Endothelial cell of umbilical vein (primary cell): ENCODE results near the gene RAPGEF4. TPM values are rescaled to one million over a fixed set of nuclear protein-coding genes. Genes with fewer than 3 reads are reported as not detected.

Source experiments
- BruUV-seq: library from RNA; stranded (reverse); fragments of 400-500 nt; replicated peaks from 2 replicates; lab custom pipeline; 2021; lab: Mats Ljungman, UMichigan
- CTCF ChIA-PET: fragments of 300-600, 350-600 bp; sonication (Branson Sonifier 250); formaldehyde crosslinking; loops from one replicate; lab custom pipeline; 2021; ENCODE audit warnings: antibody characterized with exemption, inconsistent platforms; lab: Charles Lee
- POLR2A ChIA-PET: fragments of 300-600, 350-600 bp; sonication (Branson Sonifier 250); formaldehyde crosslinking; loops from one replicate; lab custom pipeline; 2021; ENCODE audit warnings: antibody characterized with exemption, inconsistent platforms; lab: Charles Lee
- DNase-seq: peaks from one replicate; pipeline ENCODE4 v3.0.0-alpha.2; 2011; ENCODE audit warnings: low read depth, low spot score
- FAIRE-seq: peaks from 2 replicates; lab custom pipeline; 2011; peaks lifted over from hg19 to GRCh38; lab: Jason Lieb, UNC
- H2AFZ ChIP-seq: 2 replicates; pipeline ENCODE4 v1.6.0; 2012; ENCODE audit warnings: low read depth, low read length, control low read depth, inconsistent platforms
- H3K27ac ChIP-seq: 2 replicates; pipeline ENCODE4 v1.5.1; 2011; ENCODE audit warnings: low read depth, mild to moderate bottlenecking, control low read depth, low read length, moderate library complexity; ENCODE audit not compliant: insufficient read depth
- H3K27me3 ChIP-seq, 2 experiments: 2 replicates each; pipeline versions ENCODE4 v1.6.0 to v1.6.1; 2011; ENCODE audit warnings: low read length in 2 of 2, mixed read lengths in 1 of 2; ENCODE audit not compliant: control insufficient read depth in 2 of 2, insufficient read depth in 2 of 2
- H3K36me3 ChIP-seq, 2 experiments: 2 replicates in 1 of 2; 3 replicates in 1 of 2; pipeline ENCODE4 v1.5.1; 2011; ENCODE audit warnings: low read length in 2 of 2, mild to moderate bottlenecking in 1 of 2, moderate library complexity in 1 of 2; ENCODE audit not compliant: control insufficient read depth in 2 of 2, insufficient read depth in 2 of 2; ENCODE audit errors: extremely low read depth in 1 of 2
- H3K4me1 ChIP-seq: 3 replicates; pipeline ENCODE4 v1.5.1; 2011; ENCODE audit warnings: mild to moderate bottlenecking, low read length; ENCODE audit not compliant: control insufficient read depth, insufficient read depth; ENCODE audit errors: extremely low read depth
- H3K4me2 ChIP-seq: 2 replicates; pipeline ENCODE4 v1.6.1; 2011; ENCODE audit warnings: low read length, control low read depth, mixed read lengths; ENCODE audit not compliant: insufficient read depth
- H3K4me3 ChIP-seq, 3 experiments: fragments of 200-600 bp in 1 of 3; sonication (generic), shearing (Covaris generic) in 1 of 3; replicated peaks in 1 of 3; 2 replicates each; pipeline ENCODE4 v1.5.1; 2011 to 2016; ENCODE audit warnings: control low read depth in 3 of 3, low read length in 3 of 3, mild to moderate bottlenecking in 2 of 3, inconsistent platforms in 1 of 3, low read depth in 1 of 3, moderate library complexity in 1 of 3; ENCODE audit not compliant: insufficient read depth in 1 of 3
- H3K79me2 ChIP-seq: 2 replicates; pipeline ENCODE4 v1.6.0; 2012; ENCODE audit warnings: low read length, inconsistent platforms; ENCODE audit not compliant: control insufficient read depth, insufficient read depth
- H3K9ac ChIP-seq: replicated peaks from 2 replicates; pipeline ENCODE3; 2011; ENCODE audit warnings: low read length, control low read depth; ENCODE audit not compliant: insufficient read depth; ENCODE audit errors: extremely low read depth
- H3K9me1 ChIP-seq: replicated peaks from 3 replicates; pipeline ENCODE4 v1.6.0; 2011; ENCODE audit warnings: mild to moderate bottlenecking, low read length; ENCODE audit not compliant: control insufficient read depth, insufficient read depth; ENCODE audit errors: extremely low read depth
- H3K9me3 ChIP-seq: replicated peaks from 2 replicates; pipeline ENCODE4 v1.5.1; 2012; ENCODE audit warnings: low read length, inconsistent platforms; ENCODE audit not compliant: control insufficient read depth, insufficient read depth
- H4K20me1 ChIP-seq: replicated peaks from 2 replicates; pipeline ENCODE3; 2011; ENCODE audit warnings: mild to moderate bottlenecking, low read length; ENCODE audit not compliant: control insufficient read depth, insufficient read depth; ENCODE audit errors: extremely low read depth
- CTCF ChIP-seq, 2 donors: IDR thresholded peaks; 1 replicate in 1 of 2; 2 replicates in 1 of 2; pipeline ENCODE4 v1.5.1; 2011; ENCODE audit warnings: low read length in 2 of 2, mild to moderate bottlenecking in 2 of 2, moderate library complexity in 2 of 2, control low read depth in 1 of 2, inconsistent platforms in 1 of 2, low read depth in 1 of 2; ENCODE audit not compliant: insufficient read depth in 1 of 2; ENCODE audit errors: extremely low read depth in 1 of 2
- EZH2 ChIP-seq: IDR thresholded peaks from 2 replicates; pipeline ENCODE4 v1.6.1; 2012; ENCODE audit warnings: borderline replicate concordance, low read depth, mild to moderate bottlenecking, moderate library complexity, low read length, inconsistent platforms; ENCODE audit not compliant: severe bottlenecking
- FOS ChIP-seq: IDR thresholded peaks from 2 replicates; pipeline ENCODE4 v1.6.1; 2011; ENCODE audit warnings: mild to moderate bottlenecking, low read length, moderate library complexity, borderline replicate concordance; ENCODE audit not compliant: insufficient read depth
- GATA2 ChIP-seq: IDR thresholded peaks from 2 replicates; pipeline ENCODE4 v1.7.0; 2011; ENCODE audit warnings: low read depth, mild to moderate bottlenecking, moderate library complexity, mixed read lengths, low read length; ENCODE audit not compliant: insufficient read length, insufficient read depth
- JUN ChIP-seq: IDR thresholded peaks from 2 replicates; pipeline ENCODE4 v1.6.1; 2011; ENCODE audit warnings: borderline replicate concordance, low read depth; ENCODE audit not compliant: insufficient read length, insufficient read depth
- MYC ChIP-seq: IDR thresholded peaks from one replicate; pipeline ENCODE4 v1.6.1; 2011; ENCODE audit warnings: mild to moderate bottlenecking, low read depth, low read length
- POLR2A ChIP-seq: IDR thresholded peaks from 2 replicates; pipeline ENCODE4 v1.6.1; 2012; ENCODE audit warnings: low read depth, mild to moderate bottlenecking, control low read depth, low read length
- POLR2AphosphoS5 ChIP-seq: IDR thresholded peaks from 2 replicates; pipeline ENCODE4 v1.6.1; 2012; ENCODE audit warnings: low read depth, mild to moderate bottlenecking, control low read depth, low read length, moderate library complexity; ENCODE audit not compliant: insufficient read depth
- dilution Hi-C: fragments of 300-500 bp; cut with MboI; formaldehyde crosslinking; loops from one replicate; pipeline ENCODE4 v1.15.0; 2019; ENCODE audit warnings: low sequenced_read_pairs; ENCODE audit not compliant: extremely low pct_ligation_motif_present
- intact Hi-C: fragments of 100-400 bp; cut with micrococcal nuclease; formaldehyde crosslinking; loops from one replicate; pipeline ENCODE4 v1.10.0; 2022
- polyA plus RNA-seq, 4 experiments: library from polyadenylated mRNA; depleted of rRNA in 3 of 4; stranded (reverse) in 3 of 4; unstranded in 1 of 4; fragments of >200 nt; gene quantifications; 2 replicates each; pipeline versions ENCODE4 v1.2.1 to v1.2.3, GENCODE V29; 2011 to 2012; ENCODE audit warnings: missing spikeins in 1 of 4
- total RNA-seq: library from RNA; stranded (reverse); gene quantifications from 2 replicates; pipeline ENCODE4 v1.2.3, GENCODE V29; 2021

RAPGEF4 gene
- total and polyA plus RNA-seq, 2 donors (not counting 3 experiments of a cell fraction or from before 2014, with no cell fraction given) = 7.2 to 9.2 TPM

- no peak overlapping the region for H3K4me3 ChIP-seq
- no peak for DNase-seq
- CTCF ChIA-PET = interaction anchor here (1.2 to 1.6 kb wide), 3 partner anchors 9 to 77 kb away, joined by 3 to 4 read pairs (median 3); no protein-coding TSS in a partner anchor
- no peaks in the 10 kb centered on the region for H3K9me3 ChIP-seq
- POLR2A ChIA-PET = interaction anchor here (0.7 kb wide), 1 partner anchor 15 kb away, joined by 3 read pairs; no protein-coding TSS in a partner anchor
- dilution Hi-C loops (loop anchor here (25.0 kb wide), 1 partner anchor 204 kb away; no protein-coding TSS in a partner anchor), intact Hi-C loops (no loop called here)
- no peaks in the 10 kb centered on the region for H3K79me2 ChIP-seq
- H3K27me3 ChIP-seq = no peaks in the 10 kb centered on the region
- no peaks in the 10 kb centered on the region for H3K4me1 ChIP-seq
- H3K9ac ChIP-seq = no peak overlapping the region
- H2AFZ ChIP-seq = no peak overlapping the region
- H4K20me1 ChIP-seq = no peaks in the 10 kb centered on the region
- no TSS peak for BruUV-seq
- H3K4me2 ChIP-seq = no peak overlapping the region
- H3K36me3 ChIP-seq = no peaks in the 10 kb centered on the region
- FAIRE-seq = no peak
- H3K9me1 ChIP-seq = no peaks in the 10 kb centered on the region
- TF ChIP-seq POLR2AphosphoS5 (no peak), EZH2 (no peak), CTCF (IDR thresholded peaks at IDR 0.05; ENCODE audit: extremely low read depth in 1 of 2, insufficient read depth in 1 of 2, low read depth in 1 of 2, low read length in 2 of 2) (no peak), GATA2 (no peak), JUN (no peak), FOS (no peak), MYC (no peak), POLR2A (no peak)
- no peak overlapping the region for H3K27ac ChIP-seq
Measured at GRCh38 chr2:173008786-173009185, 273.1 kb downstream of the RAPGEF4 start.
